HepG2 (cell line): ENCODE measurements around the gene GRIK2. TPM values are rescaled to one million over a fixed set of nuclear protein-coding genes. Genes with fewer than 3 reads are reported as not detected.

Experiments used
- ATAC-seq: fragments of 200-7000 bp; cut with Tn5 transposase; 3 replicates; pipeline ENCODE4 v1.9.1; 2020; ENCODE audit warnings: mild to moderate bottlenecking, moderate library complexity
- BruUV-seq: library from RNA; stranded (reverse); fragments of 400-500 nt; replicated peaks from 2 replicates; lab custom pipeline; 2021; lab: Mats Ljungman, UMichigan
- CTCF ChIA-PET: fragments of 300-600 bp; formaldehyde crosslinking; extraction: SDS; loops from one replicate; lab custom pipeline; 2021; ENCODE audit warnings: low total read pairs, inconsistent platforms, low intra/inter-chr PET ratio; lab: Yijun Ruan, JAX
- POLR2A ChIA-PET: fragments of 350-600 bp; sonication (Branson Sonifier 250); formaldehyde crosslinking; loops from one replicate; lab custom pipeline; 2020; ENCODE audit warnings: antibody characterized with exemption, inconsistent platforms; lab: Yijun Ruan, JAX
- DNase-seq: peaks from one replicate; pipeline ENCODE4 v3.0.0-alpha.2; 2015; ENCODE audit warnings: low spot score
- FAIRE-seq: peaks from 3 replicates; lab custom pipeline; 2011; peaks lifted over from hg19 to GRCh38; lab: Jason Lieb, UNC
- H2AFZ ChIP-seq: one replicate; pipeline ENCODE4 v1.6.1; 2011; ENCODE audit warnings: low read length, inconsistent platforms
- H3K27ac ChIP-seq: fragments of 300-600 bp; 3 replicates; pipeline ENCODE4 v1.8.0; 2011; ENCODE audit warnings: mixed run types, mild to moderate bottlenecking, mixed read lengths, low read length, inconsistent platforms; ENCODE audit not compliant: insufficient read depth; ENCODE audit errors: extremely low read length
- H3K27me3 ChIP-seq, 2 experiments: fragments of 200-600 bp in 1 of 2; 2 replicates in 1 of 2; 3 replicates in 1 of 2; pipeline versions ENCODE4 v1.6.0 to v1.8.0; 2011; ENCODE audit warnings: low read length in 2 of 2, mild to moderate bottlenecking in 2 of 2, moderate library complexity in 2 of 2, inconsistent platforms in 1 of 2; ENCODE audit not compliant: insufficient read depth in 2 of 2, control insufficient read depth in 1 of 2
- H3K36me3 ChIP-seq, 2 experiments: fragments of 200-600 bp in 1 of 2; replicated peaks in 1 of 2; 2 replicates in 1 of 2; 3 replicates in 1 of 2; pipeline versions ENCODE4 v1.5.1 to v1.8.0; 2011; ENCODE audit warnings: low read length in 2 of 2, inconsistent platforms in 1 of 2; ENCODE audit not compliant: insufficient read depth in 2 of 2, control insufficient read depth in 1 of 2
- H3K4me1 ChIP-seq: 2 replicates; pipeline ENCODE4 v1.5.1; 2012; ENCODE audit warnings: low read length, inconsistent platforms; ENCODE audit not compliant: insufficient read depth
- H3K4me2 ChIP-seq: 2 replicates; pipeline ENCODE4 v1.6.0; 2011; ENCODE audit warnings: low read depth, low read length, inconsistent platforms
- H3K4me3 ChIP-seq, 3 experiments: fragments of 200-600 bp in 1 of 3; sonication (generic), shearing (Covaris generic) in 1 of 3; replicated peaks in 1 of 3; 2 replicates each; pipeline ENCODE4 v1.5.1; 2011 to 2016; ENCODE audit warnings: low read length in 3 of 3, inconsistent platforms in 2 of 3, low read depth in 2 of 3, mild to moderate bottlenecking in 2 of 3, control low read depth in 1 of 3, mixed read lengths in 1 of 3; ENCODE audit not compliant: insufficient read depth in 1 of 3
- H3K79me2 ChIP-seq: one replicate; pipeline ENCODE4 v1.6.1; 2011; ENCODE audit warnings: low read length, inconsistent platforms; ENCODE audit not compliant: insufficient read depth
- H3K9ac ChIP-seq: 2 replicates; pipeline ENCODE4 v1.6.0; 2011; ENCODE audit warnings: mild to moderate bottlenecking, low read depth, low read length, inconsistent platforms; ENCODE audit not compliant: insufficient read depth
- H3K9me3 ChIP-seq: 2 replicates; pipeline ENCODE4 v1.5.1; 2012; ENCODE audit warnings: mild to moderate bottlenecking, low read length
- H4K20me1 ChIP-seq: 2 replicates; pipeline ENCODE4 v1.6.0; 2011; ENCODE audit warnings: inconsistent platforms, mild to moderate bottlenecking, low read length, moderate library complexity; ENCODE audit not compliant: insufficient read depth
- AHR ChIP-seq: IDR thresholded peaks from 2 replicates; pipeline ENCODE4 v1.6.1; 2018; ENCODE audit warnings: missing genetic modification reagents, missing compliant biosample characterization
- CBX2 ChIP-seq, 2 experiments: fragments of 200-600 bp in 1 of 2; sonication (generic); formaldehyde crosslinking in 1 of 2; IDR thresholded peaks; 2 replicates each; pipeline versions ENCODE4 v1.7.0 to v1.8.1; 2018 to 2022; ENCODE audit warnings: low read depth in 2 of 2, low read length in 1 of 2, mild to moderate bottlenecking in 1 of 2, missing genetic modification reagents in 1 of 2
- CHCHD3 ChIP-seq: sonication (generic); formaldehyde crosslinking; IDR thresholded peaks from 2 replicates; pipeline ENCODE4 v1.8.0; 2022; ENCODE audit warnings: mild to moderate bottlenecking, missing genetic modification reagents, moderate library complexity
- CREB3 ChIP-seq: sonication (generic); formaldehyde crosslinking; IDR thresholded peaks from 2 replicates; pipeline ENCODE4 v1.5.0; 2020; ENCODE audit warnings: missing genetic modification reagents
- DNMT3B ChIP-seq: conservative IDR thresholded peaks from 2 replicates; pipeline ENCODE4 v1.6.1; 2016; ENCODE audit warnings: missing biosample characterization, control low read depth
- FOXK1 ChIP-seq: sonication (generic); formaldehyde crosslinking; IDR thresholded peaks from 2 replicates; pipeline ENCODE4 v1.4.0; 2020; ENCODE audit warnings: low read depth, missing genetic modification reagents, borderline replicate concordance
- HNF1B ChIP-seq: sonication (generic); formaldehyde crosslinking; IDR thresholded peaks from 2 replicates; pipeline ENCODE4 v1.5.1; 2020; ENCODE audit warnings: mild to moderate bottlenecking, moderate library complexity, missing genetic modification reagents
- HNF4A ChIP-seq: sonication (generic); formaldehyde crosslinking; IDR thresholded peaks from 2 replicates; pipeline ENCODE4 v1.4.0; 2020; ENCODE audit warnings: missing genetic modification reagents
- MAZ ChIP-seq, 2 experiments: sonication (generic) in 1 of 2; formaldehyde crosslinking in 1 of 2; IDR thresholded peaks; 2 replicates each; pipeline versions ENCODE4 v1.5.0 to v1.6.1; 2012 to 2020; ENCODE audit warnings: low read depth in 2 of 2, mild to moderate bottlenecking in 2 of 2, borderline replicate concordance in 1 of 2, improper control_type of control experiment in 1 of 2, low read length in 1 of 2, missing genetic modification reagents in 1 of 2, moderate library complexity in 1 of 2
- SRY ChIP-seq: sonication (generic); formaldehyde crosslinking; IDR thresholded peaks from 2 replicates; pipeline ENCODE4 v1.8.0; 2022; ENCODE audit warnings: mild to moderate bottlenecking, missing genetic modification reagents
- TBL1XR1 ChIP-seq: fragments of 150-350 bp; IDR thresholded peaks from 2 replicates; pipeline ENCODE4 v1.6.1; 2014; ENCODE audit warnings: borderline replicate concordance, low read length; ENCODE audit not compliant: partially characterized antibody
- ZNF430 ChIP-seq: sonication (generic); formaldehyde crosslinking; IDR thresholded peaks from 2 replicates; pipeline ENCODE4 v1.9.0; 2021; ENCODE audit warnings: mild to moderate bottlenecking, missing genetic modification reagents
- ZNF513 ChIP-seq: sonication (generic); formaldehyde crosslinking; conservative IDR thresholded peaks from 2 replicates; pipeline ENCODE4 v1.5.0; 2020; ENCODE audit warnings: missing genetic modification reagents
- ZNF652 ChIP-seq: IDR thresholded peaks from 2 replicates; pipeline ENCODE4 v1.6.1; 2016; ENCODE audit warnings: low read depth, borderline replicate concordance
- ZNF672 ChIP-seq: sonication (generic); formaldehyde crosslinking; IDR thresholded peaks from 2 replicates; pipeline ENCODE4 v1.8.1; 2022; ENCODE audit warnings: missing genetic modification reagents
- ZNF841 ChIP-seq: sonication (generic); formaldehyde crosslinking; IDR thresholded peaks from 2 replicates; pipeline ENCODE4 v1.8.1; 2023; ENCODE audit warnings: missing genetic modification reagents, borderline replicate concordance
- ZSCAN25 ChIP-seq: sonication (generic); formaldehyde crosslinking; IDR thresholded peaks from 2 replicates; pipeline ENCODE4 v1.8.0; 2022; ENCODE audit warnings: mild to moderate bottlenecking, missing genetic modification reagents
- ZUFSP ChIP-seq: sonication (generic); formaldehyde crosslinking; IDR thresholded peaks from 2 replicates; pipeline ENCODE4 v1.9.0; 2021; ENCODE audit warnings: missing genetic modification reagents, mild to moderate bottlenecking, borderline replicate concordance
- WGBS: methylation state at CpG from one replicate; pipeline ENCODE4 v1.1.6; 2017; ENCODE audit warnings: low lambda C conversion rate; 5-methylcytosine and 5-hydroxymethylcytosine counted together
- in situ Hi-C: cut with HindIII; loops from 2 replicates; pipeline ENCODE4 v1.10.0; 2017; ENCODE audit warnings: low pct_unique_long_range_greater_than_20kb; ENCODE audit not compliant: extremely low pct_ligation_motif_present
- intact Hi-C: fragments of 100-400 bp; cut with micrococcal nuclease; formaldehyde crosslinking; loops from one replicate; pipeline ENCODE4 v1.10.0; 2022; ENCODE audit not compliant: unreplicated experiment
- polyA plus RNA-seq, 8 experiments: library from polyadenylated mRNA; depleted of rRNA in 3 of 8; stranded (reverse) in 7 of 8; unstranded in 1 of 8; fragments of >200 nt; fragmentation: Illumina TruSeq in 4 of 8; extraction: Trizol in 4 of 8; gene quantifications; 2 replicates each; pipeline versions ENCODE4 v1.2.1 to v1.2.3, GENCODE V29; 2011 to 2016; ENCODE audit warnings: low read depth in 4 of 8, missing spikeins in 1 of 8, mixed read lengths in 1 of 8; ENCODE audit not compliant: insufficient read depth in 1 of 8
- total RNA-seq, 5 experiments: library from RNA; depleted of rRNA; stranded (reverse); fragments of >200 nt; fragmentation: Illumina TruSeq; extraction: Trizol; gene quantifications; 2 replicates each; pipeline ENCODE4 v1.2.3, GENCODE V29; 2016; ENCODE audit warnings: low read depth in 1 of 5

Gene GRIK2
- total and polyA plus RNA-seq, 2 of the 13 experiments (the other 11 are each of a cell fraction or from before 2014, with no cell fraction given): not detected

GRCh38 chr6:101578306-101578705 lies 184.8 kb downstream of the GRIK2 start:
- no peak for ATAC-seq
- intact Hi-C loops: no loop called here
- in situ Hi-C loops: no loop called here
- no peak overlapping the region for H2AFZ ChIP-seq
- CTCF ChIA-PET: no interaction called here
- no peaks in the 10 kb centered on the region for H3K9me3 ChIP-seq
- no peak for DNase-seq
- H3K27me3 ChIP-seq: no peaks in the 10 kb centered on the region
- POLR2A ChIA-PET: no interaction called here
- FAIRE-seq: no peak
- no peak overlapping the region for H3K4me3 ChIP-seq
- BruUV-seq: no TSS peak
- 14% methylated on average over 1 of the region's 1 CpG for WGBS
- H3K36me3 ChIP-seq: no peaks in the 10 kb centered on the region
- TF ChIP-seq ZNF672 (CRISPR knock-in tag) (no peak), ZNF652 (no peak), ZSCAN25 (CRISPR knock-in tag) (no peak), MAZ (IDR thresholded peaks at IDR 0.05; ENCODE audit: borderline replicate concordance, low read depth, low read length) (no peak), MAZ (CRISPR knock-in tag; IDR thresholded peaks at IDR 0.05; ENCODE audit: low read depth) (no peak), TBL1XR1 (no peak), ZNF513 (CRISPR knock-in tag) (no peak), CBX2 (IDR thresholded peaks at IDR 0.05; ENCODE audit: low read depth, low read length) (no peak), CBX2 (CRISPR knock-in tag; IDR thresholded peaks at IDR 0.05; ENCODE audit: low read depth) (no peak), ZUFSP (CRISPR knock-in tag) (no peak), AHR (CRISPR knock-in tag) (no peak), ZNF430 (CRISPR knock-in tag) (no peak), HNF4A (CRISPR knock-in tag) (no peak), DNMT3B (CRISPR knock-in tag) (no peak), HNF1B (CRISPR knock-in tag) (no peak), CREB3 (CRISPR knock-in tag) (no peak), ZNF841 (no peak), SRY (no peak), CHCHD3 (CRISPR knock-in tag) (no peak), FOXK1 (no peak)
- H3K4me2 ChIP-seq: no peak overlapping the region
- no peaks in the 10 kb centered on the region for H4K20me1 ChIP-seq
- H3K27ac ChIP-seq: no peak overlapping the region
- H3K4me1 ChIP-seq: no peaks in the 10 kb centered on the region
- H3K79me2 ChIP-seq: no peaks in the 10 kb centered on the region
- no peak overlapping the region for H3K9ac ChIP-seq
